CD4-positive, alpha-beta memory T cell (primary cell): ENCODE data around the gene GLT1D1. TPM values are rescaled to one million over a fixed set of nuclear protein-coding genes. Genes with fewer than 3 reads are reported as not detected.
A peak's percentile ranks its signal among the peaks of the same experiment; 100 is the strongest.

Experiments
- CTCF ChIA-PET: fragments of 350-600 bp; sonication (Branson Sonifier 250); formaldehyde crosslinking; loops from one replicate; lab custom pipeline; 2021; ENCODE audit warnings: inconsistent platforms; ENCODE audit not compliant: partially characterized antibody; lab: Charles Lee
- POLR2A ChIA-PET: fragments of 350-600 bp; sonication (Branson Sonifier 250); formaldehyde crosslinking; loops from one replicate; lab custom pipeline; 2021; ENCODE audit not compliant: partially characterized antibody; lab: Charles Lee
- DNase-seq, 5 donors: peaks; one replicate each; pipeline versions ENCODE4 v3.0.0 to v3.0.0-alpha.2; 2020 to 2022; ENCODE audit warnings: mixed read lengths in 1 of 5
- H3K27ac ChIP-seq: one replicate; pipeline ENCODE4 v1.7.0; 2013; ENCODE audit warnings: low read depth, low read length
- H3K27me3 ChIP-seq: 2 replicates; pipeline ENCODE4 v1.7.0; 2013; ENCODE audit warnings: mild to moderate bottlenecking, low read length, moderate library complexity; ENCODE audit not compliant: insufficient read depth
- H3K36me3 ChIP-seq: 2 replicates; pipeline ENCODE4 v1.7.0; 2013; ENCODE audit warnings: mild to moderate bottlenecking, low read length, moderate library complexity; ENCODE audit not compliant: insufficient read depth
- H3K4me1 ChIP-seq: 2 replicates; pipeline ENCODE4 v1.7.0; 2013; ENCODE audit warnings: mild to moderate bottlenecking, low read length, moderate library complexity; ENCODE audit not compliant: insufficient read depth
- H3K4me3 ChIP-seq, 2 donors: one replicate each; pipeline ENCODE4 v1.7.0; 2013; ENCODE audit warnings: low read length in 2 of 2, mild to moderate bottlenecking in 1 of 2
- H3K9me3 ChIP-seq, 2 donors: one replicate each; pipeline ENCODE4 v1.7.0; 2013; ENCODE audit warnings: low read length in 2 of 2, control low read depth in 1 of 2; ENCODE audit not compliant: control insufficient read depth in 1 of 2
- H3K27ac Mint-ChIP-seq, 7 donors: one replicate each; pipeline ENCODE4 v1.8.0; 2020 to 2021; ENCODE audit warnings: mixed read lengths in 7 of 7, mild to moderate bottlenecking in 6 of 7, inconsistent platforms in 3 of 7, moderate library complexity in 3 of 7
- H3K27me3 Mint-ChIP-seq, 2 donors: one replicate each; pipeline ENCODE4 v1.8.0; 2020 to 2021; ENCODE audit warnings: mixed read lengths in 2 of 2
- H3K36me3 Mint-ChIP-seq, 2 donors: one replicate each; pipeline ENCODE4 v1.8.0; 2020 to 2021; ENCODE audit warnings: mixed read lengths in 2 of 2, inconsistent platforms in 1 of 2, mild to moderate bottlenecking in 1 of 2
- H3K4me1 Mint-ChIP-seq, 4 donors: one replicate each; pipeline ENCODE4 v1.8.0; 2020 to 2021; ENCODE audit warnings: mixed read lengths in 4 of 4, mild to moderate bottlenecking in 1 of 4
- H3K4me3 Mint-ChIP-seq, 8 donors: one replicate each; pipeline ENCODE4 v1.8.0; 2020 to 2021; ENCODE audit warnings: mixed read lengths in 8 of 8, mild to moderate bottlenecking in 7 of 8, moderate library complexity in 6 of 8, inconsistent platforms in 3 of 8
- H3K9me3 Mint-ChIP-seq, 8 donors: one replicate each; pipeline ENCODE4 v1.8.0; 2020 to 2021; ENCODE audit warnings: mixed read lengths in 8 of 8, mild to moderate bottlenecking in 5 of 8, inconsistent platforms in 3 of 8, moderate library complexity in 1 of 8
- intact Hi-C: fragments of 100-400 bp; cut with micrococcal nuclease; formaldehyde crosslinking; loops from one replicate; pipeline ENCODE4 v1.15.1; 2023
- polyA plus RNA-seq, 2 donors: library from polyadenylated mRNA; unstranded; fragments of 300-500 nt; fragmentation: Illumina TruSeq; gene quantifications; one replicate each; pipeline ENCODE4 v1.2.3, GENCODE V29; 2021
- total RNA-seq, 2 experiments: library from RNA; stranded (reverse); gene quantifications; one replicate each; pipeline ENCODE4 v1.2.3, GENCODE V29; 2021

Gene GLT1D1
- total and polyA plus RNA-seq, 4 experiments from 2014 or later = not detected

DNA sequence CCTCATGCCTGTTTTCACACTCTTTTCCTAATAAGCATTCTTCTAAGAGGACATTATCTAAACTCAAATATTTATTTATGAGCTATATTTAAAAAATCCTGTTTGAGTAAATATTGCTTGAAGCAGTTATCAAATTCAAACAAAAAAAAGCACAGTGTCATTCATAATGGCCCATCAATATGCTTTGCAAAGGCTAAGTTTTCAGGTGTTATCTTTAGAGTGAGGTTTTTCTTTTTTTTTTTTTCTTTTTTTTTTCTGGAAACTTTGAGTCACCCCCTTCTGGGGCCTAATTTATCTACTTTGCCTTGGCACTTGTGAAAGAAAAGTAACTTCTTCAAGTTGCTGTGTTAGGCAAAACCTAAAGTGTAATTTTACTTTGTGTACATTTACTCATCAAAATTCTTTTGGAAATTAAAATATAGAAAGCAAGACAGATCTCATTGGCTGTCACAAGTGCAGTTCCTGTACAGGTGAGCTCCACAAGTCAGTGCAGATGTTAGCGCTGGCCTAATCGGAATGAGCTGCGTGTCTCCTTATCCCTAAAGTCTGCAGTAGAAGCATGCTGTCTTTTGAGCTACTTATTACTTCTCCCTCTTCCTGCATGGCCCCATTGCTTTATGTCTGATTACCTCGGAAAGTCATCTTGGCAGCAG, 53.3 kb downstream of the GLT1D1 start:
- CTCF ChIA-PET = no interaction called here

DNA sequence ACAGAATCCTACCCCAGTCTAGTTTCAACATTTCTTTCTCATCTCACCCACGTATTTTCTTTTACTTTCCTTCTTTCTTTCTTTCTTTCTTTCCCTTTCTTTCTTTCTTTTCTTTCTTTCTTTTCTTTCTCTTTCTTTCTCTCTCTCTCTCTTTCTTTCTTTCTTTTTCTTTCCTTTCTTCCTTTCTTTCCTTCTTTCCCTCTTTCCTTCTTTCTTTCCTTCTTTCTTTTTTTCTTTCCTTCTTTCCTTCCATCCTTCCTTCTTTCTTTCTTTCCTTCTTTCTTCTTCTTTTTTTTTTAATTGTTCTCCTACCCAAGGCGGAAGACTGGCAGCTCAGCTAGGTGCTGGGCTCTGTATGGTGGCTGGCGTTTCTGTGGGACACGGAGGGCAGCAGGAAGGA, 55.0 kb downstream of the GLT1D1 start:
- Mint-ChIP-seq H3K36me3 (no peaks in the 10 kb centered on the region), H3K27ac (peak overlapping the region in 1 of 7 donors; percentile 69), H3K4me1 (no peaks in the 10 kb centered on the region), H3K4me3 (no peak overlapping the region), H3K27me3 (peaks cover 0 to 3% of the 10 kb centered on the region in 2 donors), H3K9me3 (peaks cover 0 to 2% (median 0%) of the 10 kb centered on the region in 8 donors)
- H3K36me3 ChIP-seq = no peaks in the 10 kb centered on the region
- H3K9me3 ChIP-seq = no peaks in the 10 kb centered on the region
- no peak for DNase-seq
- no peak overlapping the region for H3K27ac ChIP-seq
- H3K4me1 ChIP-seq = no peaks in the 10 kb centered on the region
- no peak overlapping the region for H3K4me3 ChIP-seq
- intact Hi-C loops = no loop called here
- H3K27me3 ChIP-seq = no peaks in the 10 kb centered on the region
- ChIA-PET CTCF (no interaction called here), POLR2A (no interaction called here)

More for the DNA sequence above, 53.3 kb downstream of the GLT1D1 start:
- Histone ChIP-seq H3K9me3 (no peaks in the 10 kb centered on the region), H3K4me3 (no peak overlapping the region), H3K27me3 (no peaks in the 10 kb centered on the region), H3K27ac (no peak overlapping the region), H3K4me1 (no peaks in the 10 kb centered on the region), H3K36me3 (no peaks in the 10 kb centered on the region)
- no peak for DNase-seq
- Mint-ChIP-seq H3K27ac (no peak overlapping the region), H3K9me3 (peaks cover 0 to 2% (median 0%) of the 10 kb centered on the region in 8 donors), H3K27me3 (peaks cover 0 to 4% of the 10 kb centered on the region in 2 donors), H3K4me1 (no peaks in the 10 kb centered on the region), H3K36me3 (no peaks in the 10 kb centered on the region), H3K4me3 (no peak overlapping the region)
- intact Hi-C loops = no loop called here
- POLR2A ChIA-PET = no interaction called here

DNA sequence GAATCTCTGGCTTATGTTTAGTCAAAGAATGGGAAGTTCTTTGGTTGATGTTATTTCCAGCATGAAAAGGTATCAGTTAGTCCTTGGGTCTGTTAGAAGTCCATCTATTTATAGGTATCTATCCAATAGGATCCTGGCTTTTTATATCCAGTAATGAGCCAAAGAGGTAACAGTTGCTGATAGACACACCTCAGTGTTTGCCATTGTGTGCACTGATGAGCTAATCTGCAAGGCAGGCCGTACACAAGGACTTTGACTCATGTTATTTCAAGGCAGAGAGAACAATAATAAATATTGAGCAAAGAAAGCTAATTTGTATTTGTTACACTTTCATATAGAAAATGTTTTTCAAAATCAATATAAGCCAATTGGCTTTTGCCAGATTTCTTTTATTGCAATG, 56.4 kb downstream of the GLT1D1 start:
- Mint-ChIP-seq H3K36me3 (no peaks in the 10 kb centered on the region), H3K27me3 (peaks cover 0 to 4% of the 10 kb centered on the region in 2 donors), H3K9me3 (peaks cover 0 to 2% (median 0%) of the 10 kb centered on the region in 8 donors), H3K27ac (no peak overlapping the region), H3K4me1 (no peaks in the 10 kb centered on the region), H3K4me3 (no peak overlapping the region)
- Histone ChIP-seq H3K27ac (no peak overlapping the region), H3K36me3 (no peaks in the 10 kb centered on the region), H3K4me1 (no peaks in the 10 kb centered on the region), H3K9me3 (no peaks in the 10 kb centered on the region), H3K4me3 (no peak overlapping the region), H3K27me3 (no peaks in the 10 kb centered on the region)
- DNase-seq = no peak
- CTCF ChIA-PET = no interaction called here
- POLR2A ChIA-PET = no interaction called here
- intact Hi-C loops = no loop called here

DNA sequence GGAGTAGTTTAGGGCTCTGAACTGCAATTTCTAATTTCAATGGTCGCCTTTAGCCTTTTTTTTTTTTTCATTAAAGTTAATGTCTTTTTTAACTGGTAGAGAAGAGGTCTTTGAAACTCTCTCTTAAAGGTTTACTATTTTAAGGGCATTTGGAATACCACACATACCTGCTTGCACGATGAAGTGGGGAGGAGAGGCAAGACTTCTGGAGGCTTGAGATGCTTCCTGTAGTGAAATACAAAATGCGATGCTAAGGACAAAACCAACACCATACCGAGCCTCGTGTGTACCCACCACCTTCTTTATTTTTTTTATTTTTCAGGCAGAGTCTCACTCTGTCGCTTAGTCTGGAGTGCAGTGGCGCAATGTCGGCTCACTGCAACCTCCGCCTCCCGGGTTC, 57.4 kb downstream of the GLT1D1 start:
- no peak overlapping the region for H3K4me3 Mint-ChIP-seq
- DNase-seq = no peak
- peaks cover 0 to 2% (median 0%) of the 10 kb centered on the region in 8 donors for H3K9me3 Mint-ChIP-seq
- Histone ChIP-seq H3K4me1 (no peaks in the 10 kb centered on the region), H3K4me3 (no peak overlapping the region), H3K27me3 (no peaks in the 10 kb centered on the region), H3K27ac (no peak overlapping the region), H3K36me3 (no peaks in the 10 kb centered on the region), H3K9me3 (no peaks in the 10 kb centered on the region)
- H3K27me3 Mint-ChIP-seq = peaks cover 0 to 4% of the 10 kb centered on the region in 2 donors
- CTCF ChIA-PET = no interaction called here
- intact Hi-C loops = no loop called here
- no peaks in the 10 kb centered on the region for H3K4me1 Mint-ChIP-seq
- POLR2A ChIA-PET = no interaction called here
- H3K27ac Mint-ChIP-seq = no peak overlapping the region
- no peaks in the 10 kb centered on the region for H3K36me3 Mint-ChIP-seq

DNA sequence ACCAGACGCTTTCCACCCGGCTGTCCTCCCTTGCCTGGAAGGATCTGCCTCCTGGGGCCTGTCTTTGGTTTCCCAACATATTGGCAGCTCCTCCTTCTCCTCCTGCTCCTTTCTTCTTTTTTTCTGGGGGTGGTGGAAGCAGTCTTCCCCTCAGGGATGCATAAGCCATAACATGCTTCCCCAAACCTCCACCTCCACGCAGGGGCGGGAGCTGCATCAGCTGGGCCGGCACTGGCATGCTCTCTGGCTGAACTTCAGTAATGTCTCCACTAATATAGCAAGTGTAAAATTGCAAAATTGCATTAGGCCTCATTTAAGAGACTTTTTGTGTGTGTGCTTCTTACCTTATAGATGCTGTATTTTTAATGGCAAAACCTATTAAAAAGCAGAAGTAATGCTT, 58.6 kb downstream of the GLT1D1 start:
- no peaks in the 10 kb centered on the region for H3K36me3 ChIP-seq
- no peaks in the 10 kb centered on the region for H3K36me3 Mint-ChIP-seq
- CTCF ChIA-PET = no interaction called here
- no peak overlapping the region for H3K27ac ChIP-seq
- H3K27ac Mint-ChIP-seq = no peak overlapping the region
- no peaks in the 10 kb centered on the region for H3K4me1 ChIP-seq
- H3K4me3 Mint-ChIP-seq = no peak overlapping the region
- no peaks in the 10 kb centered on the region for H3K9me3 ChIP-seq
- H3K4me3 ChIP-seq = no peak overlapping the region
- intact Hi-C loops = no loop called here
- peaks cover 0 to 4% of the 10 kb centered on the region in 2 donors for H3K27me3 Mint-ChIP-seq
- H3K4me1 Mint-ChIP-seq = no peaks in the 10 kb centered on the region
- H3K9me3 Mint-ChIP-seq = peaks cover 0 to 2% (median 0%) of the 10 kb centered on the region in 8 donors
- no peak for DNase-seq
- POLR2A ChIA-PET = no interaction called here
- no peaks in the 10 kb centered on the region for H3K27me3 ChIP-seq

DNA sequence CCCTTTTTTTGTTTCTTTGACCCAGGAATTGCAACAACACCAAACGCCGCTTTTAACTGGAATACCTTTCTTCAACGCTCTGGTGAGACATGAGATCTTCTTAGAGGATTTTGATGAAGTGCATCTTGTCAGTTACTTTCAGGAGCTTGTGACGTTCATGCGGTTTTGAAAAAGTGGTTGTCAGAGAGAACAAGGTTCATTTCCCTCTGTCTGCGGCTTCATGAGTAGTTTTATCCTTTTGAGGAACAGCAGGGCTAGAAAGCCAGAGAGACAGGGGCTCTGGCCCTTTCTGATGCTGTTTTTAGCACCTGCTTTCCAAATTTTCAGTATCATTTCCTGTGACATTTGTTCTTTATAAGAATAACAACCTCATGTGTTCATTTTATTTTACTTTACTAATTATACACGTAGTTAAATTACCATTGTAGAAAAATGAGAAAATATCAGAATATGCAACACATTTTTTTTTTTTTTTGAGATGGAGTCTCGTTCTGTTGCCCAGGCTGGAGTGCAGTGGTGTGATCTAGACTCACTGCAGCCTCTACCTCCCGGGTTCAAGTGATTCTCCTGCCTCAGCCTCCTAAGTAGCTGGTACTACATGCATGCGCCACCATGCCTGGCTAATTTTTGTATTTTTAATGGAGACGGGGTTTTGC, 61.8 kb downstream of the GLT1D1 start:
- H3K36me3 Mint-ChIP-seq = no peaks in the 10 kb centered on the region
- Histone ChIP-seq H3K27ac (no peak overlapping the region), H3K9me3 (no peaks in the 10 kb centered on the region), H3K27me3 (no peaks in the 10 kb centered on the region), H3K4me1 (no peaks in the 10 kb centered on the region), H3K4me3 (no peak overlapping the region), H3K36me3 (no peaks in the 10 kb centered on the region)
- H3K9me3 Mint-ChIP-seq = peaks cover 0 to 6% (median 0%) of the 10 kb centered on the region in 8 donors
- H3K27me3 Mint-ChIP-seq = peaks cover 0 to 1% of the 10 kb centered on the region in 2 donors
- intact Hi-C loops = no loop called here
- CTCF ChIA-PET = no interaction called here
- DNase-seq = peak in 2 of 5 donors; percentile 12 to 37
- H3K27ac Mint-ChIP-seq = no peak overlapping the region
- POLR2A ChIA-PET = no interaction called here
- H3K4me1 Mint-ChIP-seq = no peaks in the 10 kb centered on the region
- H3K4me3 Mint-ChIP-seq = no peak overlapping the region

DNA sequence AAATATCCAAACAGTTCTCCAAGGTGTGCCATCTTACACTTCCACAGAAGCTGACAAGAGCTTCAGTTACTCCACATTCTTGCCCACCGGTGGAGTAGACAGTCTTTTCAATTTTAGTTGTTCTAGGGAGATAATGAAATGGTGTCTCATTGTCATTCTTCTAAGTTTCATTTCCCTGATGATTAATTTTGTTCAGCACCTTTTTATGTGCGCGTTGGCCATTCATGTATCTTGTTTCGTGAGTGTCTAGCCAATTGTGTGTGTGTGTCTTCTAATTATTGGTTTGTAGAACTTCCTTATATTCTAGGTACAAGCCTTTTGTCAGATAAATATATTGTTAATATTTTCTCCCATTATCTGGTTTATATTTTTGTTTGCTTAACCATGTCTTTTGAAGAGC, 63.1 kb downstream of the GLT1D1 start:
- intact Hi-C loops = no loop called here
- no peaks in the 10 kb centered on the region for H3K4me1 ChIP-seq

More for the DNA sequence above, 63.1 kb downstream of the GLT1D1 start:
- no peaks in the 10 kb centered on the region for H3K9me3 ChIP-seq
- H3K27ac ChIP-seq = no peak overlapping the region
- H3K4me3 Mint-ChIP-seq = no peak overlapping the region
- no peak for DNase-seq
- H3K27me3 ChIP-seq = no peaks in the 10 kb centered on the region
- no peaks in the 10 kb centered on the region for H3K36me3 ChIP-seq
- H3K27me3 Mint-ChIP-seq = peaks cover 0 to 1% of the 10 kb centered on the region in 2 donors
- POLR2A ChIA-PET = no interaction called here
- H3K4me1 Mint-ChIP-seq = no peaks in the 10 kb centered on the region
- no peak overlapping the region for H3K27ac Mint-ChIP-seq
- H3K36me3 Mint-ChIP-seq = no peaks in the 10 kb centered on the region
- H3K9me3 Mint-ChIP-seq = peaks cover 0 to 6% (median 0%) of the 10 kb centered on the region in 8 donors
- no peak overlapping the region for H3K4me3 ChIP-seq
- CTCF ChIA-PET = no interaction called here
